IgD-negative memory B cell (primary cell): ENCODE results near the gene TMEM38A. TPM values are rescaled to one million over a fixed set of nuclear protein-coding genes. Genes with fewer than 3 reads are reported as not detected.
"Not testable (repeated sequence)": the region's sequence is repeated elsewhere in the genome, so short reads cannot be mapped to it uniquely, and the experiment has no call there.

Experiments
- H3K27ac Mint-ChIP-seq, 3 donors: one replicate each; pipeline ENCODE4 v1.8.0; 2020 to 2022; ENCODE audit warnings: mild to moderate bottlenecking in 3 of 3, mixed read lengths in 3 of 3, moderate library complexity in 1 of 3
- H3K27me3 Mint-ChIP-seq: one replicate; pipeline ENCODE4 v1.8.0; 2021; ENCODE audit warnings: mixed read lengths
- H3K36me3 Mint-ChIP-seq: one replicate; pipeline ENCODE4 v1.8.0; 2020; ENCODE audit warnings: mild to moderate bottlenecking, mixed read lengths
- H3K4me1 Mint-ChIP-seq, 3 donors: one replicate each; pipeline ENCODE4 v1.8.0; 2020 to 2022; ENCODE audit warnings: mixed read lengths in 3 of 3, mild to moderate bottlenecking in 1 of 3
- H3K4me3 Mint-ChIP-seq, 4 donors: one replicate each; pipeline ENCODE4 v1.8.0; 2020 to 2022; ENCODE audit warnings: mild to moderate bottlenecking in 4 of 4, mixed read lengths in 4 of 4, moderate library complexity in 3 of 4
- H3K9me3 Mint-ChIP-seq, 3 donors: one replicate each; pipeline ENCODE4 v1.8.0; 2020 to 2021; ENCODE audit warnings: mixed read lengths in 3 of 3, mild to moderate bottlenecking in 1 of 3
- polyA plus RNA-seq: library from polyadenylated mRNA; unstranded; fragments of 300-500 nt; fragmentation: Illumina TruSeq; gene quantifications from one replicate; pipeline ENCODE4 v1.2.3, GENCODE V29; 2021

Gene TMEM38A
- polyA plus RNA-seq, 1 donor from 2014 or later, result 11.0 TPM

- H3K9me3 Mint-ChIP-seq, result peaks cover 0 to 1% (median 0%) of the 10 kb centered on the region in 3 donors
- peaks cover 0 to 1% (median 1%) of the 10 kb centered on the region in 3 donors for H3K4me1 Mint-ChIP-seq
- no peak overlapping the region for H3K27ac Mint-ChIP-seq
- H3K36me3 Mint-ChIP-seq, result peaks cover 8% of the 10 kb centered on the region
- H3K4me3 Mint-ChIP-seq, result no peak overlapping the region
- H3K27me3 Mint-ChIP-seq, result no peaks in the 10 kb centered on the region
Observed at GRCh38 chr19:16676101-16676798, 15.3 kb downstream of the TMEM38A start.

DNA sequence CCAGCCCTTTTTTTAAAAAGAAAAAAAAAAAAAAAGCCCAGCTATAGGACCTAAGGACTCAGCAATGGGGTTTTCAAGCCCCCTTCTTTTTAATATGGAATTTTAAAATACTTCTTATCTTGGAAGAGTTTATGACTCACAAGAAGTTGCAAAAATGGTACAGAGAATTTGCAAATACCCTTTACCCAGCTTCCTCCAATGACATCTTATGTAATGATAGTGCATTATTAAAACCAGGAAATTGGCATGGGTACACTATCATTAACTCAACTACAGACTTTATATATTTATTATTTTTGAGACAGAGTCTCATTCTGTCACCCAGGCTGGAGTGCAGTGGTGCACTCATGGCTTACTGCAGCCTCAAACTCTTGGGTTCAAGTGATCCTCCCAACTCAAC is 16.1 kb downstream of the TMEM38A start:
- Mint-ChIP-seq H3K27me3 (no peaks in the 10 kb centered on the region), H3K36me3 (peaks cover 12% of the 10 kb centered on the region), H3K4me3 (no peak overlapping the region), H3K27ac (no peak overlapping the region), H3K9me3 (peaks cover 0 to 1% (median 0%) of the 10 kb centered on the region in 3 donors), H3K4me1 (peaks cover 0 to 2% (median 0%) of the 10 kb centered on the region in 3 donors)

- Mint-ChIP-seq H3K27ac (no peak overlapping the region), H3K4me1 (peaks cover 0 to 2% (median 0%) of the 10 kb centered on the region in 3 donors), H3K27me3 (no peaks in the 10 kb centered on the region), H3K9me3 (peaks cover 0 to 1% (median 0%) of the 10 kb centered on the region in 3 donors), H3K4me3 (no peak overlapping the region), H3K36me3 (peaks cover 9% of the 10 kb centered on the region)
Observed at GRCh38 chr19:16678498-16678897, 17.6 kb downstream of the TMEM38A start.

DNA sequence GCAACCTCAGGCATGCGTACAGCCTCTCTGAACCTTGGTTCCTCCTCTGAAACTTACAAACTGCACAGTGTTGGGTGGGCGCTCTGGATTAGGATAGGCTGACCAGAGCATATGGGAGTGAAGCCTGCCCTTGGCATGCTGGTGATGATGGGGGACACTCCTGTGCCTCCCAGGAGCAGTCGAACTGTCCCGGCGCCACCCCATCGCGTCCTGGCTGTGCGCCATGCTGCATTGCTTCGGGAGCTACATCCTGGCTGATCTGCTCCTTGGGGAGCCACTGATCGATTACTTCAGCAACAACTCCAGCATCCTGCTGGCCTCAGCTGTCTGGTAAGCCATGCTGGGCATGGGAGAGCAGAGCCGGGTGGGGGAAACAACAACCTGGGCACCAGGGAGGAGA is 18.9 kb downstream of the TMEM38A start:
- peaks cover 0 to 2% (median 0%) of the 10 kb centered on the region in 3 donors for H3K4me1 Mint-ChIP-seq
- H3K4me3 Mint-ChIP-seq, result no peak overlapping the region
- H3K27ac Mint-ChIP-seq, result no peak overlapping the region
- no peaks in the 10 kb centered on the region for H3K27me3 Mint-ChIP-seq
- peaks cover 0 to 1% (median 0%) of the 10 kb centered on the region in 3 donors for H3K9me3 Mint-ChIP-seq
- peaks cover 7% of the 10 kb centered on the region for H3K36me3 Mint-ChIP-seq

DNA sequence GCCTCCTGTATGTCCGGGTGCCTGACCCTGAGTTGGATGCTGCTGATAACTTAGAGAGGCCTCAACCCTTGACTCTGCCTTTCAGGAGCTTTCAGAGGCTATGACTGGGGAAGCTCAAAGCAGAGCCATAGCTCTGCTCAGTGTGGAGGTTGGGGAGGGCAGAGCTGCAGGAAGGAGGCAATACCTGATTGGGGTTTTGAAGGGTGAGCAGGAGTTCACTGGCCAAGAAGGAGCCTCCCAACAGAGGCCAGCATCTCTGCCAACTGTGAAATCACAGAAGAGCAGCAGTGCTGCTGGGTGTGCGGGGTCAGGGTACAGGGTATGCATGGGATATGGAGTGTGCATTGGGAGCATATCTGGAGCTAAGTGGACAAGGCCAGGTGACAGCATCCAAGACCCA is 21.6 kb downstream of the TMEM38A start:
- Mint-ChIP-seq H3K36me3 (peaks cover 7% of the 10 kb centered on the region), H3K27ac (no peak overlapping the region), H3K4me3 (no peak overlapping the region), H3K9me3 (peaks cover 0 to 1% (median 0%) of the 10 kb centered on the region in 3 donors), H3K27me3 (no peaks in the 10 kb centered on the region), H3K4me1 (peaks cover 0 to 2% (median 0%) of the 10 kb centered on the region in 3 donors)

GRCh38 chr19:16684216-16684615 is 23.3 kb downstream of the TMEM38A start:
- peaks cover 0 to 2% (median 0%) of the 10 kb centered on the region in 3 donors for H3K4me1 Mint-ChIP-seq
- H3K36me3 Mint-ChIP-seq, result peaks cover 7% of the 10 kb centered on the region
- H3K9me3 Mint-ChIP-seq, result peaks cover 0 to 1% (median 0%) of the 10 kb centered on the region in 3 donors
- H3K27ac Mint-ChIP-seq, result no peak overlapping the region
- H3K4me3 Mint-ChIP-seq, result no peak overlapping the region
- H3K27me3 Mint-ChIP-seq, result no peaks in the 10 kb centered on the region

GRCh38 chr19:16688084-16688483 is 27.1 kb downstream of the TMEM38A start:
- peaks cover 3% of the 10 kb centered on the region for H3K36me3 Mint-ChIP-seq
- H3K4me3 Mint-ChIP-seq, result no peak overlapping the region
- H3K9me3 Mint-ChIP-seq, result peaks cover 2 to 7% (median 3%) of the 10 kb centered on the region in 3 donors
- H3K27me3 Mint-ChIP-seq, result no peaks in the 10 kb centered on the region
- H3K4me1 Mint-ChIP-seq, result no peaks in the 10 kb centered on the region
- H3K27ac Mint-ChIP-seq, result peak overlapping the region in 1 of 3 donors; percentile 50

- Mint-ChIP-seq H3K27ac (no peak overlapping the region), H3K36me3 (no peaks in the 10 kb centered on the region), H3K4me1 (no peaks in the 10 kb centered on the region)
Observed at GRCh38 chr19:16698914-16699313, 38.0 kb downstream of the TMEM38A start.

GRCh38 chr19:16702123-16702522 is 41.2 kb downstream of the TMEM38A start:
- Mint-ChIP-seq H3K27me3 (no peaks in the 10 kb centered on the region), H3K27ac (peak overlapping the region in 1 of 3 donors; percentile 59), H3K36me3 (no peaks in the 10 kb centered on the region), H3K4me1 (no peaks in the 10 kb centered on the region), H3K9me3 (no peaks in the 10 kb centered on the region), H3K4me3 (no peak overlapping the region)

More at GRCh38 chr19:16698914-16699313, 38.0 kb downstream of the TMEM38A start:
- Mint-ChIP-seq H3K27me3 (no peaks in the 10 kb centered on the region), H3K9me3 (peaks cover 0 to 3% (median 2%) of the 10 kb centered on the region in 3 donors), H3K4me3 (no peak overlapping the region)

GRCh38 chr19:16703677-16704076 is 42.7 kb downstream of the TMEM38A start:
- Mint-ChIP-seq H3K27me3 (no peaks in the 10 kb centered on the region), H3K9me3 (no peaks in the 10 kb centered on the region), H3K4me3 (no peak overlapping the region), H3K4me1 (no peaks in the 10 kb centered on the region), H3K36me3 (no peaks in the 10 kb centered on the region), H3K27ac (no peak overlapping the region)

DNA sequence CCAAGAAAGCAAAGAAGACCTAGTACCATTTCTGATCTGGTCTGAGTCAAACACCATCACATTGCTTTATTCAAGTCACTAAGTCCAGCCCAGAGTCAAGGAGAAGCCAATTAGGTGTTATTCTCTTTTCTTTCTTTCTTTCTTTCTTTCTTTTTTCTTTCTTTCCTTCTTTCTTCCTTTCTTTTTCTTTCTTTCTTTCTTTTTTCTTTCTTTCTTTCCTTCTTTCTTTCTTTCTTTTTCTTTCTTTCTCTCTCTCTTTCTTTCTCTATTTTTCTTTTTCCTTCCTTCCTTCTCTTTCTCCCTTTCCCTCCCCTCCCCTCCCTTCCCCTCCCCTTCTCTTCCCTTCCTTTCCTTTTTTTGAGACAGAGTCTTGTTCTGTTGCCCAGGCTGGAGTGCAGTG is 49.9 kb downstream of the TMEM38A start:
- H3K36me3 Mint-ChIP-seq, H3K27ac Mint-ChIP-seq, H3K9me3 Mint-ChIP-seq, H3K4me3 Mint-ChIP-seq, H3K27me3 Mint-ChIP-seq: not testable (repeated sequence)
- peaks cover 9 to 16% (median 11%) of the 10 kb centered on the region in 3 donors for H3K4me1 Mint-ChIP-seq

- not testable (repeated sequence) for H3K36me3 Mint-ChIP-seq, H3K27me3 Mint-ChIP-seq, H3K9me3 Mint-ChIP-seq
- Mint-ChIP-seq H3K4me3 (peak overlapping the region in 3 of 4 donors; percentile 25 to 83 (median 61)), H3K4me1 (peaks cover 9 to 16% (median 11%) of the 10 kb centered on the region in 3 donors), H3K27ac (peak overlapping the region; percentile 31 to 77 (median 32))
Observed at GRCh38 chr19:16712295-16712694, 51.4 kb downstream of the TMEM38A start.

DNA sequence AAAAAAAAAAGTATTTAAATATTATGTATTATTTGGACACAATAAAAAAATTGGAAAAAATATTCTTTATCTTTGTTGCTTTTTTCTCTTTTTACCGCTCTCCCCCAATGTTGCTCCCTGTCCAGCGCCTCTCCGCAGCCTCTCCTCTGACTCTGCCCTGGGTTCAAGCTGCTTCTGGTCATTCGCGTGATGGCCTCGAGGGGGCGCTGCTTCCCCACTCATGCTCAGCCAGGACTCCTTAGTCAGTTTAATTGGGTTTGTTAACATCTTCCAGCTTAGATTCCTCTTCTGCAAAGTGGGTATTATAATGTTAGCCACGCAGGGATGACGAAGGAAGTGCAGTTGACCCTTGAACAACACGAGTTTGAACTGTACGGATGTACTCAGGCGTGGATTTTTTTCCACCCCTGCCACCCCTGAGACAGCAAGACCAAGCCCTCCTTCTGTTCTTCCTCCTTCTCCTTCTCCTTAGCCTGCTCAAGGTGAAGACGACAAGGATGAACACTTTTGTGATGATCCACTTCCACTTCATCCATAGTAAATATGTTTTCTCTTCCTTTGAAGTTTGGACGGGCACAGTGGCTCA is 53.9 kb downstream of the TMEM38A start:
- Mint-ChIP-seq H3K36me3 (no peaks in the 10 kb centered on the region), H3K27me3 (peaks cover 1% of the 10 kb centered on the region), H3K4me3 (peak overlapping the region in 3 of 4 donors; percentile 1 to 74 (median 19)), H3K9me3 (no peaks in the 10 kb centered on the region), H3K4me1 (peaks cover 22 to 28% (median 24%) of the 10 kb centered on the region in 3 donors), H3K27ac (peak overlapping the region in 2 of 3 donors; percentile 49 to 85)

- H3K27me3 Mint-ChIP-seq, result peaks cover 1% of the 10 kb centered on the region
- H3K36me3 Mint-ChIP-seq, result no peaks in the 10 kb centered on the region
- peak overlapping the region in 1 of 4 donors; percentile 17 for H3K4me3 Mint-ChIP-seq
- H3K27ac Mint-ChIP-seq, result peak overlapping the region in 1 of 3 donors; percentile 49
- H3K4me1 Mint-ChIP-seq, result peaks cover 27 to 32% (median 29%) of the 10 kb centered on the region in 3 donors
- peaks cover 0 to 3% (median 0%) of the 10 kb centered on the region in 3 donors for H3K9me3 Mint-ChIP-seq
Observed at GRCh38 chr19:16715611-16716010, 54.7 kb downstream of the TMEM38A start.

- Mint-ChIP-seq H3K9me3 (peaks cover 0 to 9% (median 0%) of the 10 kb centered on the region in 3 donors), H3K27me3 (no peaks in the 10 kb centered on the region), H3K4me1 (peaks cover 13 to 28% (median 23%) of the 10 kb centered on the region in 3 donors), H3K36me3 (peaks cover 2% of the 10 kb centered on the region), H3K4me3 (peak overlapping the region in 2 of 4 donors; percentile 29 to 49), H3K27ac (peak overlapping the region; percentile 30 to 90 (median 73))
Observed at GRCh38 chr19:16721051-16721450, 60.1 kb downstream of the TMEM38A start.
